Measurements from ENCODE around the gene CPNE8. TPM values are rescaled to one million over a fixed set of nuclear protein-coding genes. Genes with fewer than 3 reads are reported as not detected.

The CPNE8 gene
- total and polyA plus RNA-seq, 10 of the 15 experiments (the other 5 are each of a cell fraction or from before 2014, with no cell fraction given) = 11.3 to 38.4 (median 18.9) TPM

DNA sequence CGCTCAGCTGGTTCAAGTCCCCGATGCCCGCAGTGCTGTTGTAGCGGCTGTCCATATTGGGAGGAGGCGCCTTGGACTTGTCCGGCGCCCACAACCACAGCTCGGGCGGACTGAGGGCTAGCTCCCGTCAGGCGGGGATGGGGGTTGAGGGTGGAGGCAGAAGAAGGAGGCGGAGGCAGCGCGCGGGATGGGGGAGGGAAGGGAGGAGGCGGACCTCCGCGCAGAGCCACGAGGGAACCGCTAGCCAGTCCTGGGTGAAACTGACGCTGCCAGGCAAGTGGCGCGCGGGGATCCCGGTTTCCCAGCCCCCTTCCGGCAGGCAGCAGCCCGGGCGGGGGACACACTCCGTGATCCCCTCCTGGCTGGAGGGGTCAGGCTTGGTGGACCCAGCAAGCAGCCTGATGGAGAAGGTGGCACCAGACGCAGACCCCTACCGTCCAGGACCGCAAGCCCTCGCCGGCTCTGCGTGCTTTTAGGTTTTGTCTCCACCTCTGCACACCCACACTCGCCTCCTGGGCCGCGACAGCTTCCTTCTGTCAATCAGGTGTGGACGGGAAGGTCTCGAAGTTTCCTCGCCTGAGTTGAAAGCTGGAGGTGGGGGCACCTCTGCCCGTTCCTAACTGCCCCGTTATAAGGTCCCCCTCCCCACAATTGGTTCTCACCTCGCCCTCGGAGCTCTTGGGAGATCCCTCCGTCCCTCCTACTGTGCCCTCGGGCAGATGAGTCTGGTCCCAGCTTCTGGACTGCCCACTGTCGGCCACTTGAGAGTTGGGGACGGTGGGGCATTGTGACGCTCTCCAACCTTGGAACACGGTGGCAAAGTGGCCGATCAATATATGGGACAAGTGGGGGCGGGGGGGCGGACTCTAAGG, at the start of gene CPNE8 (continued):
- TF ChIP-seq, protein P1, sequence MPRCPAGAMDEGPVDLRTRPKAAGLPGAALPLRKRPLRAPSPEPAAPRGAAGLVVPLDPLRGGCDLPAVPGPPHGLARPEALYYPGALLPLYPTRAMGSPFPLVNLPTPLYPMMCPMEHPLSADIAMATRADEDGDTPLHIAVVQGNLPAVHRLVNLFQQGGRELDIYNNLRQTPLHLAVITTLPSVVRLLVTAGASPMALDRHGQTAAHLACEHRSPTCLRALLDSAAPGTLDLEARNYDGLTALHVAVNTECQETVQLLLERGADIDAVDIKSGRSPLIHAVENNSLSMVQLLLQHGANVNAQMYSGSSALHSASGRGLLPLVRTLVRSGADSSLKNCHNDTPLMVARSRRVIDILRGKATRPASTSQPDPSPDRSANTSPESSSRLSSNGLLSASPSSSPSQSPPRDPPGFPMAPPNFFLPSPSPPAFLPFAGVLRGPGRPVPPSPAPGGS (IDR thresholded peaks at IDR 0.05; ENCODE audit: borderline replicate concordance, insufficient read depth, low read depth, low read length, poor library complexity, severe bottlenecking) = no peak
- TF ChIP-seq STAT1 (conservative IDR thresholded peaks at IDR 0.05) (no peak), CBX5 (IDR thresholded peaks at IDR 0.05; ENCODE audit: low read depth) (0 out of 2 replicates have a peak, but pooled peaks have one; percentile 2), TARDBP (IDR thresholded peaks at IDR 0.05; ENCODE audit: borderline replicate concordance) (no peak), NR2C1 (IDR thresholded peaks at IDR 0.05) (no peak), NRF1 (conservative IDR thresholded peaks at IDR 0.05; ENCODE audit: low read depth, low read length) (no peak), BCL11A (IDR thresholded peaks at IDR 0.05; ENCODE audit: low read depth, low read length) (no peak), TCF12 (IDR thresholded peaks at IDR 0.05; ENCODE audit: low read depth, low read length) (no peak), RFX5 (IDR thresholded peaks at IDR 0.05; ENCODE audit: low read depth, low read length) (no peak), ZNF622 (IDR thresholded peaks at IDR 0.05) (no peak), CHD2 (IDR thresholded peaks at IDR 0.05; ENCODE audit: borderline replicate concordance, low read depth, low read length) (peak; percentile 58; the same call in 1 of the 2 replicates), KAT2A (conservative IDR thresholded peaks at IDR 0.05; ENCODE audit: control insufficient read depth, low read depth, low read length) (no peak), YBX1 (IDR thresholded peaks at IDR 0.05) (no peak), MEF2B (IDR thresholded peaks at IDR 0.05; ENCODE audit: partially characterized antibody, poor library complexity, severe bottlenecking) (no peak), KDM1A (IDR thresholded peaks at IDR 0.05; ENCODE audit: borderline replicate concordance) (no peak), GABPA (IDR thresholded peaks at IDR 0.05; ENCODE audit: low read depth) (0 out of 2 replicates have a peak, but pooled peaks have one; percentile 9), ZNF274 (IDR thresholded peaks at IDR 0.05; ENCODE audit: insufficient read depth, insufficient read length) (no peak), ZNF217 (IDR thresholded peaks at IDR 0.05) (peak; percentile 34; the same call in 1 of the 2 replicates), RB1 (IDR thresholded peaks at IDR 0.05; ENCODE audit: borderline replicate concordance) (no peak; the same call in 1 of the 2 replicates), NR2C2 (IDR thresholded peaks at IDR 0.05; ENCODE audit: borderline replicate concordance, control insufficient read depth, insufficient read length, low read depth) (no peak)
- TF ChIP-seq, protein P2, sequence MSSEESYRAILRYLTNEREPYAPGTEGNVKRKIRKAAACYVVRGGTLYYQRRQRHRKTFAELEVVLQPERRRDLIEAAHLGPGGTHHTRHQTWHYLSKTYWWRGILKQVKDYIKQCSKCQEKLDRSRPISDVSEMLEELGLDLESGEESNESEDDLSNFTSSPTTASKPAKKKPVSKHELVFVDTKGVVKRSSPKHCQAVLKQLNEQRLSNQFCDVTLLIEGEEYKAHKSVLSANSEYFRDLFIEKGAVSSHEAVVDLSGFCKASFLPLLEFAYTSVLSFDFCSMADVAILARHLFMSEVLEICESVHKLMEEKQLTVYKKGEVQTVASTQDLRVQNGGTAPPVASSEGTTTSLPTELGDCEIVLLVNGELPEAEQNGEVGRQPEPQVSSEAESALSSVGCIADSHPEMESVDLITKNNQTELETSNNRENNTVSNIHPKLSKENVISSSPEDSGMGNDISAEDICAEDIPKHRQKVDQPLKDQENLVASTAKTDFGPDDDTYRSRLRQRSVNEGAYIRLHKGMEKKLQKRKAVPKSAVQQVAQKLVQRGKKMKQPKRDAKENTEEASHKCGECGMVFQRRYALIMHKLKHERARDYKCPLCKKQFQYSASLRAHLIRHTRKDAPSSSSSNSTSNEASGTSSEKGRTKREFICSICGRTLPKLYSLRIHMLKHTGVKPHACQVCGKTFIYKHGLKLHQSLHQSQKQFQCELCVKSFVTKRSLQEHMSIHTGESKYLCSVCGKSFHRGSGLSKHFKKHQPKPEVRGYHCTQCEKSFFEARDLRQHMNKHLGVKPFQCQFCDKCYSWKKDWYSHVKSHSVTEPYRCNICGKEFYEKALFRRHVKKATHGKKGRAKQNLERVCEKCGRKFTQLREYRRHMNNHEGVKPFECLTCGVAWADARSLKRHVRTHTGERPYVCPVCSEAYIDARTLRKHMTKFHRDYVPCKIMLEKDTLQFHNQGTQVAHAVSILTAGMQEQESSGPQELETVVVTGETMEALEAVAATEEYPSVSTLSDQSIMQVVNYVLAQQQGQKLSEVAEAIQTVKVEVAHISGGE (CRISPR knock-in tag; IDR thresholded peaks at IDR 0.05) = no peak
- TF ChIP-seq, protein P3, sequence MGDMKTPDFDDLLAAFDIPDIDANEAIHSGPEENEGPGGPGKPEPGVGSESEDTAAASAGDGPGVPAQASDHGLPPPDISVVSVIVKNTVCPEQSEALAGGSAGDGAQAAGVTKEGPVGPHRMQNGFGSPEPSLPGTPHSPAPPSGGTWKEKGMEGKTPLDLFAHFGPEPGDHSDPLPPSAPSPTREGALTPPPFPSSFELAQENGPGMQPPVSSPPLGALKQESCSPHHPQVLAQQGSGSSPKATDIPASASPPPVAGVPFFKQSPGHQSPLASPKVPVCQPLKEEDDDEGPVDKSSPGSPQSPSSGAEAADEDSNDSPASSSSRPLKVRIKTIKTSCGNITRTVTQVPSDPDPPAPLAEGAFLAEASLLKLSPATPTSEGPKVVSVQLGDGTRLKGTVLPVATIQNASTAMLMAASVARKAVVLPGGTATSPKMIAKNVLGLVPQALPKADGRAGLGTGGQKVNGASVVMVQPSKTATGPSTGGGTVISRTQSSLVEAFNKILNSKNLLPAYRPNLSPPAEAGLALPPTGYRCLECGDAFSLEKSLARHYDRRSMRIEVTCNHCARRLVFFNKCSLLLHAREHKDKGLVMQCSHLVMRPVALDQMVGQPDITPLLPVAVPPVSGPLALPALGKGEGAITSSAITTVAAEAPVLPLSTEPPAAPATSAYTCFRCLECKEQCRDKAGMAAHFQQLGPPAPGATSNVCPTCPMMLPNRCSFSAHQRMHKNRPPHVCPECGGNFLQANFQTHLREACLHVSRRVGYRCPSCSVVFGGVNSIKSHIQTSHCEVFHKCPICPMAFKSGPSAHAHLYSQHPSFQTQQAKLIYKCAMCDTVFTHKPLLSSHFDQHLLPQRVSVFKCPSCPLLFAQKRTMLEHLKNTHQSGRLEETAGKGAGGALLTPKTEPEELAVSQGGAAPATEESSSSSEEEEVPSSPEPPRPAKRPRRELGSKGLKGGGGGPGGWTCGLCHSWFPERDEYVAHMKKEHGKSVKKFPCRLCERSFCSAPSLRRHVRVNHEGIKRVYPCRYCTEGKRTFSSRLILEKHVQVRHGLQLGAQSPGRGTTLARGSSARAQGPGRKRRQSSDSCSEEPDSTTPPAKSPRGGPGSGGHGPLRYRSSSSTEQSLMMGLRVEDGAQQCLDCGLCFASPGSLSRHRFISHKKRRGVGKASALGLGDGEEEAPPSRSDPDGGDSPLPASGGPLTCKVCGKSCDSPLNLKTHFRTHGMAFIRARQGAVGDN (IDR thresholded peaks at IDR 0.05) = peak; percentile 79
